NCI-H2196 (cell line): Measurements from ENCODE around the gene DLG1.

ENCODE experiments used
- DNase-seq: peaks from one replicate; lab custom pipeline; 2025; ENCODE audit not compliant: unreplicated experiment; lab: John Stamatoyannopoulos, UW

Gene DLG1

DNA sequence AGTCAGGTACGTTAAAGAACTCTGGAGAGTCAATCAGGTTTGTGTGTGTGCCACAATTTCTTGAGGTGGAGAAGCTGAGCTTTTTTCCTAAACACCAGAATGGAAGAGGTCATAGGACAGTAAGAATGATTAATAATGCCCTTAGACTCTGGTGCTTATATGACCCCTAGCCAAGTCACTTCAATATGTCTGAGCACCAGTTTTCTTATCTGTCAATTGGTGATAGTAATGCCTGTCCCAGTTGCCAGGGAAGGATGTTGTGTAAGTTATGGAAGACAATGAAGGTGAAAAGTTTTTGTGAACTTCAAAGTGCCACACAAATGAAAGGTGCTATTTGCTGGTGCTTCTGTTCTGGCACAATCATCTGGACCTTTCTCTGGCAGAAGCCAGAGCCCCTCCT, 22.2 kb upstream of the DLG1 start:
- no peak for DNase-seq

DNA sequence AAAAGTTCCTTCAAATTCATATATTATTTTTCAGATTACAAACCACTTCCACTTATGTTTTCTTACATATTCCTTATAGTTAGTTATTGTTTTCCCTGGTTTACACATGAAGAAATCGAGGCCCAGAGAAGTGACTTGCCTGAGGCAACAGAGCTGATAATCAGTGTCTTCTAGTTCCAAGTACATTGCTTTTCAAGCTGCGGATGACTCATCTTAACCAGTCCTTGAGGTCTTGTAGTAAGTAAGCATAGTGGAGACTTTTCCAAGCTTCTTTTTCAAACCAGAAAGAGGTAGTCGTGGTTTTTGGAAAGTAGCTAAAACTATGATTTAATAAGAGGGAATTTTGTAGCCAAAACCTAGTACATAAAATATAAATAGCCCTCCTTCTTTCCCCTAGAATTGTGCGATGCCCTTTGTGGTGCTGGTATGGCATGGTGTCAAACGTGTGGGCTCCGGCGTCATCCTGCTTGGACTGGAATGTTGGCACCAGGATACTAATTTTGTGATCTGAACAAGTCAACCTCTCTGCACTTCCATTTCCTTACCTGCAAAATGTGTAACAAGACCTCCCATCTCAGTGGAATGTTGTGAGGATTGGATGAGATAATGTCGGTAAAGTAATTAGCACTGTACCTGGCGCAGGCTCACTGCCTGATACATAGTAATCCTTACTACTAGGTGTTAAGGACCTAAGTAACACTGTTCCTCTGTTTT, 19.0 kb upstream of the DLG1 start:
- peak; percentile 26 for DNase-seq

DNA sequence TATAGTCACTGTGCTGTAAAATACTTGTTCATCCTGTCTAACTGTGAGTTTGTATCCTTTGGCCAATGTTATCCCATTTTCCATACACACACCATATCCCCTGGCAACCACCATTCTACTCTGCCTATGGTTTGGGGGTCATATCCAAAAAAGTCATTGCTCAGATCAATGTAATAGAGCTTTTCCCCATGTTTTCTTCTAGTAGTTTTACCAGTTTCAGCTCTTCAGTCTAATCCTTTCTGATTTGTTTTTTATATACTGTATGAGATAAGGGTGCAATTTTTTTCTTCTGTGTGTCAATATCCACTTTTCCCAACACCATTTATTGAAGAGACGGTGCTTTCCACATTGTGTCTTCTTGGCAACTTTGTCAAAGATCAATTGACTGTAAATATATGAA, 14.0 kb upstream of the DLG1 start:
- no peak for DNase-seq

DNA sequence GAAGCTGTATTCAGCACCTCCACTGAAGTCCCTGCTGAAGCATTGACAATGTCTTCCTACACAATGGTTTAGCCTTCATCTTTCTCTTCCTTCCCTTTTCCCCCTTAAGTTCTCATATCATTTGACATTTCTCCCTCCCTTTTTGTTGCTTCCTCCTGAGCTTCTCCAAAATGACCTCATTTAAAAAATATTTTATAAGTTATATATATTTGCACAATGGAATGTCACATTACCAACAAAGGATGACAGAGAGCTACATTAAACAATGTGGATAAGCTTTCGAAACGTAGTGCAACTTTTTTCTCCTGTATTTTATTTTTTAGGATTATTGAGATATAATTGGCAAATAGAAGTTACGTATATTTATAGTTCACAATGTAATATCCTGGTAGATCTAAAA, 13.2 kb upstream of the DLG1 start:
- no peak for DNase-seq

DNA sequence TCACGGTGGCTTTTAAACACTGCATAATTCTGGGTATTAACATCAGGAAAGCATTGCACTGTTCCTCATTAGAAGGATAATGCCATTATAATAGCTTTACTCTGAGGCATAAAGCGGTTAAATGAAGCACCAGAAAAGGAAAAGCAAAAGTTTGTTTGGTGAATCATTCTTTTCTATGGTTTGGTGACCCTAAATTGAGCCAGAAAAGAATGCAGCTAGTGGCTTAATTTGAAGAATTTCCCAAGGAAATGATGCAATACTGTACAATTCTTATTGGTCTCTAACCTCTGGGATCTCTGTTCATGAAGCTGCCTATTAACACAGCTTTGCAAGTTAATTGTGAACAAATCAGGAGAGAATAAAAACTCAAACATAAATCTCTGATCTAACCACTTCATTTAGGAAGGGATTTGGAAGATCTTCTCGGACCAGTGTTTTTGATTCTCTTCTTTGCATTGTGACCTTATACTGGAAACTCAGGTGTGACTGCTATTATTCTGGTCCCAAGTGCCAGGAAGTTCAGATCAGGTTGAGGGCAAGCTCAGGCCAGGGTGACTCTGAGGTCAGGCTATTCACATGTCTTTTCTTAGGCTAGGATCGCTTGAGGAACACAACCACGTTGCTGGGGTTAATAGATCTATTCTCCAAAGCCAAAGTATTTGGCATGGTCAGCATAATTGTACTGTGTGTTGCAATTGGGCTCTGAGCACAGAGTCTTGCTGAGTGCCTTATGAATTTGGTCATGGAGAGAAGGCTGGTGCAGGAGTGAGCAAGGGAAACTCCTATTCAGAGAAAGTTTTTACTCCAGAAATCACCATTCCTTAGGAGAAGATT, 11.3 kb upstream of the DLG1 start:
- no peak for DNase-seq

DNA sequence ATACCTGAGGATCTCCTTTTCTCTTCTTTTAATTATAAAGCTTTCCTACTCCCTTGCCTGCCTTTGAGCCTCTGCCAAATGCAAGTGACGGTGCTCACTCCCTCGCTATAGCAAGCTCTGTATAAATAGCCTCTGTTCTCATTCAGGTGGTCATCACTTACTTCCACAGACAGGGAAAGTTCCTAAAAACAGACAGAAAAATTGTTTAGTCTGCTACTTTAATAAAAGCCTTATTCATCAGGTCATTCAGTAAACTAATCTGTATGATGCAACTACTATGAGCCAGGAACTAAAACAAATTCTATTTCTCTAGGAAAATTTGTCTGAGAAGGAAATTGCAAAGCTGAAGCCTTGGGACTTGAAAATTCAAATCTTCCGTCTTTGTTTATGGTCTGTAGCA, 10.2 kb upstream of the DLG1 start:
- no peak for DNase-seq

DNA sequence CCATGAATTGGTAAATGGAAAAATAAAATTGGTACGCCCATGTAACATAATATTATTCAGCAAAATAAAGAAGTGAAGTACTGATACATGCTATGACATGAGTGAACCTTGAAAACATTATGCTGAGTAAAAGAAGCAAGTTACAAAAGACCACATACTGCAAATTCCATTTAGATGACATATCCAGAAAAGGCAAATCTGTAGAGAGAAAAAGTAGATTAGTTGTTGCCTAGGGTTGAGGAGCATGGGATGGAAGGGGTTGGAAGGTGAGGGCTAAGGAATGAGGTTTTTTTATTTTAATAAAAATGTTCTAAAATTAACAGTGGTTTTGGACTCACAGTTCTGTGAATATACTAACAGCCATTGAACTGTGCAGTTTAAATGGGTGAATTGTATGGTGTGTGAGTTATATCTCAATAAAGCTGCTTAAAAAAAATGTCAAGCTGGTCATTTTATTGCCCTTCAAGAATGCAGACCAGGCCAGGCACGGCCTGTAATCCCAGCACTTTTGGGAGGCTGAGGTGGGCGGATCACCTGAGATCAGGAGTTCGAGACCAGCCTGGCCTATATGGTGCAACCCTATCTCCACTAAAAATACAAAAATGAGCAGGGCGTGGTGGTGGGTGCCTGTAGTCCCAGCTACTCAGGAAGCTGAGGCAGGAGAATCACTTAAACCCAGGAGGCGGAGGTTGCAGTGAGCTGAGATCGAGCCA, 8.1 kb upstream of the DLG1 start:
- no peak for DNase-seq

DNA sequence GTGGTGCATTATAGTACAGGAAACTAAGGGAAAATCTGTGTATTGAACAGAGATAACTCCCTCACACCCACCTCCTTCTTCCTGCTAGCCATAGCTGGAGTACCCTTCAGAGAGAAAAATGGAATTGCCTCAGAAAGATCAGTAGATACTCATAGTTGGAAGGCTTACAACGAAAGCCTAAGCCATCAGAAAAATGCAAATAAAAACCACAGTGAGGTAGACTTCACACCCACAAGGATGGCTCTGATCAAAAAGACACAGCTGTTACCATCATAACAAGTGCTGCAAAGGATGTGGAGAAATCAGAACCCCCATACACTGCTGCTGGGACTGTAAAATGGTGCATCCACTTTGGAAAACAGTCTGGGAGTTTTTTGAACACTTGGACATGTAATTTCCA, 7.4 kb upstream of the DLG1 start:
- DNase-seq = no peak

DNA sequence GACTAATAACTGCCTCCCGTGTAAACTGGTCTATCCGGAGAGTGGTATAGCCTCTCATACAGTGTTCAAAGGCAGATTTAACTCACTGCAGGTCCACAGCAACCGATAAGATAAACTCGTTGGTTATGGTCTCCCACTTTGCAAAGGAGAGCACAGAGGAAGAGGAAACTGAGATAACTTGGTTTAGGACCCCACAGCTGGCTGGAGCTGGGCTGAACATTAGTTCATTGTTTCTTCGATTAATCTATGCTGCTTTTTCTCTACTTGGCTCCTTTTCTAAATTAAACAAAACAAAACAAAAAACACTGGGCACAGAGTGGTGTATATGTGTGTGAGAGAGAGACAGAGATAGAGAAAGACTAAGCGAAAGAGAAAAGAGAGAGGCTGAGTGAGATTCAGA, 5.0 kb upstream of the DLG1 start:
- DNase-seq = no peak

DNA sequence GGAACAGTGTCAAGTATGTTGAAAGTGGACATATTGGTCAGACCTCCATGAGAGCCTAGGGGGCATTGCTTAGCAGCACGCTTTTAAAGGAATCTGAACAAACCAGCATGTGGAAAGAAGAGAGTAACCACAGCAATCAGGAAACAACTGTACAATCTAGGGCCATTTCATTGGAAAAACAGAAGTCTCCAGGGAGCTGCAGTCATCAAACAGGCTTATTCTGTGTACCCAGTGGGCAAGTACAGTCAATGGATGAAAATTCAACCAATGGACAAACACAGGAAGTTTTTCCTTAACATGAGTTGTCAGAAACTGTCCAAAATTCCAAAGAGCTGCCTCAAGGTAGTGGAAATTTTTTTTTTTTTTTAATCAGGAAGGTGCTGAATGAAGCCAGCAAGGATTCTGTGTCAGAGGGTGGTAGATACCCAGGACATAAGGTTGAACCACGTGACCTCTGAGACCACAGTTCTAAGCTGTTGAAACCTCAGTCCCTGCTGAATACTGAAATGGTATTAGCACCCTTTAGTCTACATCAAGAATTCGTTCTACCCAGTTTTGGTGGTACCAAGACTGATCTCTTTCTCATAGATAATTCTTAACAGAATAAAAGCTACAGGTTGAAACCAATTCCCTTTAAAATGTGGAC, 4.4 kb upstream of the DLG1 start:
- DNase-seq = no peak

DNA sequence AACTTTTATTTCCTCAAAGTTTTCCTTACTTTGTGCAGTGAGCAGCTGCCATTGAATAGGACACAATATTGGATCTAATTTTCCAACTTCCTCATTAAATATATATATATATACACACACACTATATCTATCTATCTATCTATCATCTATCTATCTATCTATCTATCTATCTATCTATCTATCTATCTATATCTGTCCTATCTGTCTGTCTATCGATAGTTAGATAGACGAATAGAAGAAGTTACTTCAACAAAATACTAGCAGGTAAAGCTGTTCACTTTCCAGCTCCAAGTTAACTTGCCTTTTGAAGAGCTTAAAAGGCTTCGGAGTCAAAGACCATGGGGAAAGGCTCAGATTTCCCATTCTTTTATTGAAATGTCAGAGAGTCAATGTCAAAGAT, 3.6 kb upstream of the DLG1 start:
- no peak for DNase-seq

DNA sequence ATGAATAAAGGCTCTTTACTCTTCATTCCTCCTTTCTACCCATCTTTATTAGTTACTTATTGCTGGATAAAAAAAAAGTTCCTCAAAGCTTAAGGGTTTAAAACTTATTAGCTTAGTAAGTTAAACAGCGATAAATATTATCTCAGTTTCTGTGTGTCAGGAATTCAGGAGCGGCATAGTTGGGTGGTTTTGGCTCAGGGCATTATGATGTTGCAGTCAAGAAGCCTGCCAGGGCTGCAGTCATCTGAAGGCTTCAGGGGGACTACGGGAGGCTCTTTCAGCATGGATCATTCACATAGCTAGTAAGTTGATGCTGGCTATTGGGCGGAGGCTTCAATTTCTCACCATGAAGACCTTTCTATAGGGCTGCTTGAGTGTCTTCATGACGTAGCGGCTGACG, 1.9 kb upstream of the DLG1 start:
- no peak for DNase-seq

DNA sequence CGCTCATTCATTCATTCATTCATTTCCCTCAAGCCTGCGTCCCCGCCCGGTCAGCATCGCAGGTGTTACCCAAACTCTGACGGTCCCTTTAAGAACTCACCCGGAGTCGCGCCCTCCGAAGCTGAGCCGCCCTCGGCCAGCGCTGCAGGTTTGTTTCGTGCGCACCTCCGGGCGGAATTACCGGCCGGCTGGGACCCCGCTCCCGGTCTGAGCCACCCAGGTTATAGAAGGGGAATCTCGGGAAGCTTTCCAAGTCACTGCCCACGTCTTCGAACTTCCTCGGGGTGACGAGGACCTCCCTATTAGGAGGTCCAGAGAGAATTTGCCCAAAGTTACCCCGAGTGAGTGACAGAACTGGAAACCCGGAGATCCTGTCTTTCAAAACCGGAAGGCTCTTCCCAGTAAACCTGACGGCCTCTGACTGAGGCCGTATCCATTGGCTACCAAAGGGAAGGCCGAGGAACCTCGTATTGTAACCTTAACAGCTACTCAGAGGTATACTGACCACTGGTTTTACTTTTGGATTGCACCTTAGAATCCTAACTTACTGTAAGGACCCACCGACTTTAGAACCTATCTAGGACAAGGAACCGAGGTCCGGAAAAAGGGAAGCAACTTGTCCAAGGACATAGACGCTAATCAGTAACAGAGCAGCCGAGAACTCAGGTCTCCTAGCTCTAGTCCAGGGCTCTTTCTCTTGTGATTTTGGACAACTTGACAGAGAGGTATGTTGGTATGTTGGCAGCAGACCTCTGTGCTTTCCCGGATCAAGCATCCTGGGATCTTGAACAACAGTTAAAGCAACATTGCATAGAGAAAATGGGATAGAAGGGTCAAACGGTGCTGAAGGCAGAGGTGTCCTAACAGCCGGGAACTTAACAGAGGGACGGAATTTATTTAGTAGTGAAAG, 788 bp upstream of the DLG1 start:
- peak; percentile 86 for DNase-seq

DNA sequence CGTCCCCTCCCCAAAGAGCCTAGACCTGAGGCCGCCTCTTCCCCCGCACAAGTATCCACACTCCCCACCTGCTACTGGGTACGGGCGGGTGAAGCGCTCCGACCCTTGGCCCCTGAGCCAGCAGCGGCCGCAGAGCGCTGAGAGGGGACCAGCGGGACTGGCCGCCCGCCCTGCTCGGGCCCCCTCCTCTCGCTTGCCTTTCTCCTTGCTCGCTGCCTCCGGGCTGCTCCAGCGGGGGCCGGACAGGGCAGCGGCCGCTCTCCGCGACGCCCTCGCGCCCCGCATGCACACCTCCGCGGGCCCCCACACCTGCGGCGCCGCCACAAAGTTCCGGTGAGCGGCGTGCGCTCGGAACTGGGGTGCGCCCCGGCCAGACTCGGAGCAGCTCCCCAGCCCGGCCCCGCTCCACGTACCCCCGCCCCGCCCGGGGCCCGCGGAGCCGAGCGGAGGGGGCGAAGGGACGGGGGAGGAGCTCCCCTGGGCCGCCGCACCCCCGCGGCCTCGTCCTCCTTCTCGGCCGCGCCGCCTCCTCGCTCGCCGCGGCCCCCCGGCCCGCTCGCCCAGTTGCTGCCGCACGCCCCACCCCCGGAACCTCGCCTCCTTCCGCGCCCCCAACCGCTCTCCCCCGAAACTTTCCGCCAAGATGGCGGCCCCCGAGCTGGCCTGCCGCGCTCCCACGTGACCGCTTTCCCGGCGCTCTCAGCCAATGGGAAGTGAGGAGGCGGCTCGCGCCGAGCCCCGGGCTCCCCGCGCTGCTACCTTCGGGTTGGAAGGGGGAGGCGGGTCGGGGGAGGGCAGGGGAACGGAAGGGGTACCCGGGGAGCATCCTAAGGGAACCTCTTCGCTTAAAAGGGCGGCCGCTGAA, 704 bp downstream of the DLG1 start:
- peak; percentile 98 for DNase-seq

DNA sequence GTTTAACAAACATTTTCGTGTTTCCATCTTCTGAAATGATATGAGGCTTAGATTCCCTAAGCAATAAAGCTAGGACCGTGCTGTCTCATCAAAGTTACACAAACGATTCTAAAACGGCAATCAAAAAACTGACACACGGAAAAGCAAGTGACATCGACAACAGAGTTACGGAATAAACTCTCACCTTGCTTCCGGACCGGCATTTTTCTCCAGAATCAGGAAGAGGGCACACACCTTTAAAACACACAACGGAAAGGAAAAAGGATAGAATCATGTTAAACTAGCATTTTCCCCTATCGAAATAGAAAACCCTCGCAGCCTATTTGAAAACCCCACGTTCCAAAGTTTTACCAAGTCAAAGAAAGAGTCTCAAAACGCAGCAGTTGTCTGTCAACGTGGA, 1.4 kb downstream of the DLG1 start:
- DNase-seq = no peak

DNA sequence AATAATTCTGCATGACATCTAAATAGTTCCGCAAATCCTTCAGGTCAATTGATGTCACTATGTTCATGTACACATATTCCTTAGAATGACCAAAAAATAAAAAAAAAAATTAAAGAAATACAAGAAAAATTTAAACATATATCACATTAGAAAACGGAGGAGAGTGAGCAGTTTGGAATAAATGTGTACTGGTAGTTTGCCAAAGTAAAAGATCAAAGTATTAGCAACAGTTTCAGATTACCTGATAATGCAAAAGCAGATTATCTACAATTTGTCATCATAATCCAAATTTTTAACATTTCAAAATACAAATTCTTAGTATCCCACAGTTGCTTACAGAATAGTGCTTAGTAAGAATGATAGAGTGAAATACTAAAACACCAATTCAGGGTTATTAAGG, 1.9 kb downstream of the DLG1 start:
- no peak for DNase-seq

DNA sequence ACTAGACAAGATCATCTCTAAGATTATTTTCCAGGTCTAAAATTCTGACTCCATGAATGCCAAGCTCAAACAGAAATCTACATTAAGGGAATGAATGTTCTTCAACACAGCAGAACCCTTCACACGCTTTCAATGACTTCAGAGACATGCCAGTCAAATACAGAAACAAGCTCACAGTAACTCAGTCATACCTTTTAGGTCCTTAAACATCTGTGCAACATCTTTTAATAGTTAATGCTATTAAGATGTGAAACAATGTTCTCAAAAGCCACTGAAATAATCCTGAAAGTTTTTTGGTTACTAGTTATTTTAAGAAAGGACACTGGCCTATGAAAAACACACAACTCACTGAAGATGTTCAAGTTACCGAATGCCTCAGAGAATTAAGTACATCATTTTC, 2.5 kb downstream of the DLG1 start:
- no peak for DNase-seq

DNA sequence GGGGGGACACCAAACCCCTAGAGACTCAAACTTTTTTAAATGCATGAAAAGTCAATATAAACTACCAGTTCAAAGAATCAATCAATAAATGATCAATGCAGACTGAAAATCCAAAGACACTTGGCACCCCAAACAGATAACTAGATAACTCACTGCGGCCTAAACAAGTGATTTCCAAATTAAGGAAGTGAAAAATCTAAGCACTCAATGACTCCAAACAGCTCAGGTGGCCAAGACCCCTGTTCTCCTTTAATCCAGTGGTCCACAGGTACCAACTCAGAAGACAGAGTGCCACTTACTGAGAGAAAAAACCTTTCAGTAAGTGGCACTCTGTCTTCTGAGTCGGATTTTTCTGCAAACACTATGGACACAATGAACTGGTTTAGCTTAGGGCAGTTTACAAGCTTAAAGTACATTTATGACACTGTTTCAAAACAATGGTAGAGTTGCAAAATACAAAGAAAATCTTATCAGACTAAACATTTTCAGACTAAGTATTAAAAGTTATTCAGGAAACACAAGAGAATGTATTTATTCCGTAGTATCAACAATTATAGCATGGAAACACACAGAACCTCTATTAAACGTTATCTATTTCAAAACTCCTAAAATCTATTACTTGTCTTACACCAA, 4.7 kb downstream of the DLG1 start:
- DNase-seq = no peak

DNA sequence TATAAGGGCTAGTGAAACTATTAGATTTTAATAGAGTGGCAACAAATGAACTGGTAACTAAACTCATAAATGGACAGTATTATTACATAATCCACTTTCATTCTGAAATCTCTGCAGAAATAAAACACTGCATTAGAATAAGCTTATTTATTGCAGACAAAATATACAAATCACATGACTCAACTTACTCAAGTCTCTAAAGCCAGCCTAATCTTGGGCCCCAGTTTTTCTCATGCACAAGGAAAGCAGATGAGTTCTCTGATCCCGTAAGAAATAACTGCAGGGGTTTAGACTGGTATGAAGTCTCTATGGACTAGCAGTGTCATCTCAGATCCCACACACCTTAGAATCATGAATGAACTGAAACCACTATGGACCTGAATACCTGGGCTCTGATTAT, 5.8 kb downstream of the DLG1 start:
- DNase-seq = no peak
